WI38 (cell line): ENCODE measurements around the gene AQP2.

ENCODE experiments used
- H3K4me3 ChIP-seq: 2 replicates; pipeline ENCODE4 v1.5.1; 2011; ENCODE audit warnings: low read depth, mild to moderate bottlenecking, control low read depth, low read length
- CTCF ChIP-seq: IDR thresholded peaks from 2 replicates; pipeline ENCODE4 v1.5.1; 2012; ENCODE audit warnings: low read depth, mild to moderate bottlenecking, control low read depth, low read length

The AQP2 gene

GRCh38 chr12:50006754-50007442 is 56.4 kb downstream of the AQP2 start:
- no peak for TF ChIP-seq CTCF
- no peak overlapping the region for H3K4me3 ChIP-seq
